GM12874 (cell line): ENCODE measurements around the gene XRCC4.

ENCODE experiments used
- CTCF ChIP-seq: IDR thresholded peaks from 2 replicates; pipeline ENCODE4 v1.5.1; 2011; ENCODE audit warnings: low read depth, mild to moderate bottlenecking, control low read depth, low read length, moderate library complexity; ENCODE audit not compliant: insufficient read depth

The XRCC4 gene

DNA sequence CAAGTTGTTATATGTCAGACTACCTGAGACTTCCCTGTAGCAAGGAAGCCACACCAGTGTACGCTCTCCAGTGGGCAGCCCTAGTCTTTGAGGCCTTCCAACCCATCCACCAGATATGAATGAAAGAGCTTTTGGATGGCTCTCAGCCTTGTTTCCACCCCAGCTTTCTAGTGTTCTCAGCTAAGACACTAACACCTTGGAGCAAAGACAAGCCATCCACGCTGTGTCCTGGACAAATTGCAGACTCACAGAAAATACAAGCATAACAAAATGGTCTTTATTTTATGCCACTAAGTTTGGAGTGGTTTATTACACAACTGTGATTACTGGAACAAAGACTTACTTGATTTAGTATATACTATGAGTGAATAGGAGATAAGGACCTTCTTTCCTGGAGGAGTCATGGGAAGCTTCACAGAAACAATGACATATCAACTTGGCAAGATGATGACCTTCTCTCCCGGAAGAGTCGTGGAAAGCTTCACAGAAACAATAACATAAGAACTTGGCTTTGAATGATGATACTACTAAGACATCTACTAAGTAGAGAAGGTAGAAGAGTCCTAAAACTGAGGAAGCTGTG is 260.2 kb downstream of the XRCC4 start:
- no peak for TF ChIP-seq CTCF

- TF ChIP-seq CTCF, result no peak
Observed at GRCh38 chr5:83340511-83340918, 263.2 kb downstream of the XRCC4 start.

- no peak for TF ChIP-seq CTCF
Observed at GRCh38 chr5:83341815-83342334, 264.5 kb downstream of the XRCC4 start.

GRCh38 chr5:83342465-83342864 is 265.1 kb downstream of the XRCC4 start:
- TF ChIP-seq CTCF, result no peak

DNA sequence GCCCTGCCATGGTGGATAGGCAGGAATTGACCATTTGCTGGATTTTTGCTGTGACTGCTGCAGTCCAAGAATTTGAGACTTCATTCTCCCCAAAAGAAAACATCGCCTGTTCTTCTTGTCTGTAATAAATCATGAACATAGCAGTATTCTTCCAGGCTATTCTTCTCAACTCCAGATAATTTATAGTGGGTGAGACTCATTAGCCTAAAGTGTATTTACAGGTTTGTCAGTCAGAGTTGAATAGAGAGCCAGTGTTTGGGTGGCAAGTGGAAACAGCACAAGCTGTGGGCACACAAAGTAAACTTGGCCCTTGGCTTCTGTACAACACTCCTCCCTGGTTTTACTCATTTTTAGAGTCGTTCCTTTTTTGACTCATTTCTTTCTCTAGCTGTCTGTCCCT is 266.0 kb downstream of the XRCC4 start:
- TF ChIP-seq CTCF, result no peak

DNA sequence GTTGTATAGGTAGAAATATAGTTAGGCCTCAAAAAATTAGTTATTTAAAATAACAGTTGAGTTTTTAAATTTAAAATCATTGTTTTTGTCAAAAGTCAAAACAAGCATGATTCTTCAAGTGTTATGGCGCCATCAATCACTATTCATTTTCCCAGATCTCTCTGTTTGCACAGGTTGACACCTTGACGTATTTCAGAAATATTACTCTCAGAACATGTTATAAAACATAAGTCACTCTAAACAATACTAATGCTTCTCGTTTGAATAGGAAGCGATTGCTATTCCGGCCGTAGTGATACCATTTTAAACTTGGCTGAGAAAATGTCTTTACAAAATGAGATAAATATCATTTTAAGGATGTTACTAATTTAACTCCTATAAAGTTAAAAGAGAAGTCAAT is 268.1 kb downstream of the XRCC4 start:
- TF ChIP-seq CTCF, result no peak

- no peak for TF ChIP-seq CTCF
Observed at GRCh38 chr5:83348281-83348780, 271.0 kb downstream of the XRCC4 start.
